GM19193 (cell line): ENCODE data around the gene BABAM2.

Experiments used
- POLR2A ChIP-seq: IDR thresholded peaks from 4 replicates; pipeline ENCODE4 v1.6.1; 2011; ENCODE audit not compliant: insufficient read depth, insufficient read length; ENCODE audit errors: extremely low read depth

BABAM2 gene

DNA sequence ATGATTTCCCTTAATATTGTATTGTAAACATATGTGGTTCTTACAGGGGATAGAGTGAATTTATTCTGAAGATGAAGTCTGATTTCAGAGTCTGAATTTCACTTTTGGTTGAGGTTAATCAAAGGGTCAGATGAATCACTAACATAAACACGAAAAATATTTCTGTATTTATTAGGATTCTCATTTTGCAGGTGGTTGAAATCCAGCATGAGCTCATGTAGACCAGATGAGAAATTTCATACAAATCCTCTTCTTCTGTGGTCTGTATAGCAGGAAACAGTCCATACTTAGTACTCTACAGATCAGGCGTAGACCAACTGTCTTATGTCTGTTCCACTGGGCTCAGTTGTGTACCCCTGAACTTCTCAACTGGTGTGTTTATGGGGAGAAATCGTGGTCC lies 157.8 kb downstream of the BABAM2 start:
- TF ChIP-seq POLR2A, result no peak

DNA sequence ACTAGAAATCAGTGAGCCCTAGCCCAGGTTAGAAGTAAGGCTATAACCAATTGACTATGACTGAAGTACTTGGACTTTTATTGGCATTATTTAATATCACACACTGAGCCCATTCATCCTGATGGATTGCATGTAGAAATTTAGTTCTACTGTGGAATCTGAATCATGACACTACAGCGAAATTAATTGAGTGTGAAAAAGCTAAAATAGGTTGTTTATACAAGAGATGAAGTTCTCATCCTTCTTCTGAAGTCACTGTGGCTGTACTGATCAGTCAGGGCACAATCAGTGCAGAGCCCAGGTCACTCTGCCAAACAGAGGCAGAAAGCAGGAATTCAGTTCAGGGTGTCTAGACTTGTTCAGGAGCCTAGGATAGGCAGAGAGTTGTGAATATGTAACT lies 158.9 kb downstream of the BABAM2 start:
- TF ChIP-seq POLR2A, result no peak

DNA sequence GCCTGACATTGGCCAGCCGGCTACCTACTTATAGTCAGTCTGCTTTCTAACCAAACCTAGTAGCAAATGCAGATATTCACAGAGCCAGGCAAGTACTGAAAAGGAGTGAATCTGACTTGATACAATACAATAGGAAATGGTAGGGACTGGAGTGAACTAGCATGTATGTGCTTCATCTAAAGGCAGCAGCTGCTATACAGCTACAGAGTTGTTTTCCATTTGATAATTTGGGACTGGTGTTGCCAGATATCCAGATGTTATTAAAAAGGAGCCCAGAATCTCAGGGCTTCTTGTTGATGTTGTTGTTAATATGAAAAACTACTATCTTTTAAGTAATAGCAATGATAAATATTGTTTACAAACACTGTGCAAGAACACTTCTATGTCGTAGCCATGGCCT lies 159.4 kb downstream of the BABAM2 start:
- no peak for TF ChIP-seq POLR2A

DNA sequence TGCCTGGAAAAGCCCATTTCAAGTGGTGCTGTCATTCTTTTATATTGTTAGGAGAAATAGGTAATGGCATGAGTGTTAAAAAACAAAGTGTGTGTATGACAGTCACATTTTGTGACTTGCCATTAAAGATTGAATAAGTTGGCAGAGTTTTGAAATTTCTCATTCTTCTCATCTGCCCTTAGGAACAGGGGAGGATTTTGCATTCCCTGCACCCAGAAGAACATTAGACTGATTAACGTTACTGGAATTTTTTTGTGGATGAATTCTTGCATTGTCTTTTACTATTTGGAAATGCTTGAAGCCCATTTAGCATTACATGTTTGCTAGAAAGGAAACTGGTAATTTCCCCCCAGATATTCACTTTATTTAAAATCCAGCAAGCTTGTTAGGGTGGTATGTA lies 162.2 kb downstream of the BABAM2 start:
- no peak for TF ChIP-seq POLR2A

DNA sequence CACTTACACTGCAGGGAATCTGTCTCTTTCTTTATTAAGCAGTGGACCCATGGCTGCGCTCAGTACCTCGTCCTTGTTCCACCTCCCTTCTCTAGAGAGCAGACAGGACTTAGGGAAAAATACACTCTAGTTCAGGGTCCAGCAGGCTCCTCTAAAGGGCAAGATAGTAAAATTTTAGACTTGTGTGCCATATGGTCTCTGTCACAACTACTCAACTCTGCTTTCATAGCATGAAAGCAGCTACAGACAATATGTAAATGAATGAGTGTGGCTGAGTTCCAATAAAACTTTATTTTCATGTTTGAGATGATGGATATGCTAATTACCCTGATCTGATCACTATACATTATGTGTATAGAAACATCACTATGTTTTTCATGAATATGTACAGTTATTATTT lies 163.1 kb downstream of the BABAM2 start:
- no peak for TF ChIP-seq POLR2A

DNA sequence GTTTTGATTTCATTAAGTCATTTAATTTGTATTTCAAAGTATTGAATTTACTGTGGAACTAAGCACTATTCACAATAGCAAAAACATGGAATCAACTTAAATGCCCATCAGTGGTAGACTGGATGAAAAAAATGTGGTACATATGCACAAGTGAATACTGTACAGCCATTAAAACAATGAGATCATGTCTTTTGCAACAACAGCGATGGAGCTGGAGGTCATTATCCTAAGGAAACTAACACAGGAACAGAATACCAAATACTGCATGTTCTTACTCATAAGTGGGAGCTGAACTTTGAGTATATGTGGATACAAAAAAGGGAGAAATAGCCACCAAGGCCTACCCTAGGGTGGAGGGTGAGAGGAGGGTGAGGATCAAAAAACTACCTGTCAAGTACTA lies 164.4 kb downstream of the BABAM2 start:
- no peak for TF ChIP-seq POLR2A

DNA sequence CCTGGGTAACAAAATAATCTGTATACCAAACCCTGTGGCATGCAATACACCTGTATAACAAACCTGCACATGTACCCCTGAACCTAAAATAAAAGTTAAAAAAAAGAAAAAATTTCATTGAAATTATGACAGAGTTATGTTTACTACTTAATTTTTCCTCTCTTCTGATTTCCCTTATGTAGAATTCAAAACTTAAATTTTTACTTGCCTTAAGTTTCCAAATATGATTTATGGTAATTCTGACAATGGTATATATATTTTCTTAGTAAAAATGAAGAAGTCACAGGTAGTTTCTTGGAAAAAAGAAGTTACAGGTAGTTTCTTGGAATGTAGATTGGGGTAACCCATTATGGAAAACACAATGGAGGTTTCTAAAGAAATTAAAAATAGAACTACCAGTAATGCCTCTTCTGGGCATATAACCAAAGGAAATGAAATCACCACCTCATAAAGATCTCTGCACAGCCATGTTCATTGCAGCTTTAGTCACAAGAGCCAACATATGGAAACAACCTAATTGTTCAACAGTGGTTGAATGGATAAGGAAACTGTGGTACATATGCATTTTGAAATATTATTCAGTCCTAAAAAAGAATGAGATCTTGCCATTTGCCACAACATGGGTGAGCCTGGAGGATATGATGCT lies 164.9 kb downstream of the BABAM2 start:
- TF ChIP-seq POLR2A, result no peak

DNA sequence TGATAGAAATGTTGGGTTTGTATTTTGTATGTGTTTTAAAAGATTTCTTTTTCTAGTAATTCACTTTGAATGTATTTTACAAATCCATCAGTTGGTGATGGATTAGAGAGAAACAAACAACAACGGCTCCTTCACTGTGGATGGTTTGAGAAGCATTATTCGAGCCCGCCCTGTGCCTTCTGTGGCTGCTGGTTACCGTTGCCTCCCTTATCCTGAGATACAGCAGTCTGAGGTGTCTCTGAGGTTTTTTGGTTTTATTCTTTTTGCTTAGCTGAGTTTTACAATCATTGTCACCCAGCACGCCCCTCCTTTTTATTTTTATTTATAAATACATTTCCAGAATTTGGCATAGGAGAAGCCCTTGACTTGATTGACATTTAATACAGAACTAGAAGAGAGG lies 168.3 kb downstream of the BABAM2 start:
- no peak for TF ChIP-seq POLR2A

DNA sequence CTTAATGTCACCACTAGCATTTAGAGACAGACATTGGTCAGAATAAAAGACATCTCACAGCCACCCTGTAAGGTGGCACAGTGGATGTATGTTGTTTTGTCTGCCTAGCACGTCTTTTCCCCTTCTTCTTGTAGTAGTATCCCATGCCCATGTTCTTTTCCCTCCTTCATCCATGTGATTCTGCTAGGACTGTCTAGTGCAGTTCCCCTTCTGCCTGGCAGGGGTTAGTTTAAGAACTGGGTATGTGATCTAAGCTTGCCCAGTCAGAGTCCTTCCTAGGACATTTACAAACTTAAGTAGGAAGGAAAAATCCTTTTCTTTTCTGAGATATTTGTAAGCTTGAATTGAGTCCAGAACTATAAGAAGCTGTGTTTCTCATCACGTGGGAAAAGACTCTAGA lies 172.3 kb downstream of the BABAM2 start:
- TF ChIP-seq POLR2A, result no peak

DNA sequence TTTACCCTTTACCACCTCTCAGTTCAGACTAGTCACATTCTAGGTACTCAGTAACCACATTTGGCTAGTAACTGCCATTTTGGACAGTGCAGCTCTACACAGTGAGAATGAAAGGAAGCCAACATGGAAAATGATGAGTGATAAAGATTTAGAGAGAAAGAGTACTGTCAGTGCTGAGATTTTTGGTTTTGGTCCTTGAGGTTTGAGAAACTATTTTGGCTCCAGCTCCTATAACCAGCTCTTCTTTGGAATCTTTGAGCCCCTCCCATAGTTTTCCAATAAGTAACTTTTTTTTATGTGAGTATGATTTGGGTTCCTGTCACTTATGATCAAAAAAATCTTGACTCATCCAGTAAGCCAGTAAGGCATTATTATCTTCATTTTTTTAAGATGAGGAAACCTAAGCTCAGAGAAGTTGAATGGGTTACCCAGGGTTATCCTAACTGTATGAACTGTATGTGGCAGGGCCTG lies 173.0 kb downstream of the BABAM2 start:
- no peak for TF ChIP-seq POLR2A

DNA sequence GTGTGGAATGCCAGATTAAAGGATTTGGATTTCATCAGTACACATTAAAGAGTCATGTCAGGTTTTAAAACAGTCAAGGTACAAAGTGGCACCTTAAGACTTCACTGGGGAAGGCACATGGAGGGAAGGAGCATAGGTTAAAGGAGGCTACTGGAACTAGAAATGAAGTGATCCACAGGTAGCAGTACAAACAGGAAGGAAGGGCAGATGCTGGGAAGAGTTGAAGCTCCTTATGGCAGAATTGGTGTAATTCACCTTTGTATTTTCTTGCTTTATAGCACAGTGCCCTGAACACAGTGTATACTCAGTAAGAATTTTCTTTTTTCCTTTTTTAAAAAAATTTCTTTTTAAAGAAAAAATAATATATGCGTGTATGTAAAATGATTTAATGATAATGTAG lies 177.1 kb downstream of the BABAM2 start:
- TF ChIP-seq POLR2A, result no peak

DNA sequence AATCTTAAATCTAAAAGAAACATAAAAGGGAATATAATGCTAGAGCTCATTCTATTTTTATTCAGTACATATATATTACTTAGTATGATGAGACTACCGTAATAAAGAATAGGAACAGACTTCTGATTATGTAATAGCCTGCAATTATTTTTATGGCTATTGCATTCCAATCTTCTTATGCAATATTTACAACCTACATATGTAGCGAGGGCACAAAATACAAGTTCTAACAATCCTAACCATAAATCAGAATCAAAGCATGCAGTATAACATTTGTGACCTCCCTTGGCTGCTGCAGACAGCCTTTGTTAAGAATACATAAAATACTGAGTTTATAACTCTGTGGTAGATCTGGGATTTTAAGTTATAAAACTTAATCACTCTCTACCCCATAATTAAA lies 177.6 kb downstream of the BABAM2 start:
- TF ChIP-seq POLR2A, result no peak

DNA sequence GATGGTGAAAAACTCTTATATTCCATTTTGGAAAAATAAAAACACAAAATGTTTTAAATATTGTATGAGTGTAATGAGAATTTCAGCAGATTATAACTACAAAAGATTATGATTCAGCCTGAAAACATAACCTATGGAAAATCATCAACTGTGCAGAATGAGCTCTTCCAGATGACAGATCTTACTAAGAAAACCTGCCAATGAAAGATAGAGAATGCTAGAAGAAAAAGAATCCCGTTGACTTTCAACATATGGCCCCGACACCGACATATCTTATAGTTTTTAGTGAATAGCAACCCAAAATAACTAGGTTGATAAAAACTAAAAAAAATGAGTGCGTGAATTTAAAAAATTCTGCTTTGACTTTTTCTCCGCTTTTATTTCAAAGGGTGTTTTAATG lies 178.0 kb downstream of the BABAM2 start:
- no peak for TF ChIP-seq POLR2A

DNA sequence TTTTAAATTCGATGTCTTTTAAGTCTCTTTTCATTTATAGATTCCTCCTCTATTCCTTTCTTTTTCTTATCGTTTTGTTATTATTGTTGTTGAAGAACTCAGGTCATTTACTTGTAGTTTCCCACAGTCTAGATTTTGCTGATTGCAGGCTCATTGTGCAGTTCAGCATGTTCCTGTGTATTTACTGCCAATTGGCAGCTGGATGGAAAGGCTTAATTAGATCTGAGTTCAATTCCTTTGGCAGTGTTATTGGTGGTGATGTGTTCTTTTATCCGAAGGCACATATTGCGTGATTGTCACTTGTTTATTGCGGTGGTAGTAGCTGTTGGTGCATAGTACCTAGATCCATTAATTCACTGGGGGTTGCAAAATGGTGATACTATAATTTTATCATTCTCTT lies 180.7 kb downstream of the BABAM2 start:
- TF ChIP-seq POLR2A, result no peak

DNA sequence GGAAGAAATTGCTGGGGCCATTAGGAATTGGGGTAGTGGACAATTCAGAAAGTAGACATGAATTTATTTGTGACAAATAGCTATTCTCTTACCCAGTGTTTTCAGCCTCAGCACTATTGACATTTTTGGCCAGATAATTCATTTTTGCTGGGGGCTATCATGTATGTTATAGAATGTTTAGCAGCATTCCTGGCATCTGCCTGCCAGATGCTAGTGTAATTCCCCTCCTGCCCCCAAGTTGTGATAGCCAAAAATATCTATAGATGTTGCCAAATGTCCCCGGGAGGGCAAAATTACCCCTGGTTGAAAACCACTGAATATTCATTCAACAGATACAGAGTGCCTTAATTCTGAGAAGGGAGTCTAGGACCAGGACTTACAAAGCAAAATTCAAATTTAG lies 183.6 kb downstream of the BABAM2 start:
- TF ChIP-seq POLR2A, result no peak

DNA sequence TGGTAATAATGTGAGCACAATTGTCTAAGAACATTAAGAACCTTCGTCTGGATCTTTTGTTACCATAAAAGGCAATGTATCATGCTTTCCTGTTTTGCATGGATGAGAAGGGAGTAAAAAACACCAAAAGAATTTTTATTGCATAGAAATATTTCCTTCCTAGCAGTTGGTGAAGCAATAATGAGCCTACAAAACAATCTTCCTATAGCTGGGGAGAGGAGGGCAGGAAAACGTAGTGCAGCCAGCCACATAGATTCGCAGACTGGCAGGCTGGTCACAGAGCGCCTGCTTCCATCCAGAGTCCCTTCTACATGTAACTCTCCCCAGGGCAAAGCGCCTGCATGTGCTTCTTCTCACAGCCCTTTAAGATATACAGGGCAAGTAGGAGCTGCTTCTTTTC lies 190.4 kb downstream of the BABAM2 start:
- TF ChIP-seq POLR2A, result no peak

DNA sequence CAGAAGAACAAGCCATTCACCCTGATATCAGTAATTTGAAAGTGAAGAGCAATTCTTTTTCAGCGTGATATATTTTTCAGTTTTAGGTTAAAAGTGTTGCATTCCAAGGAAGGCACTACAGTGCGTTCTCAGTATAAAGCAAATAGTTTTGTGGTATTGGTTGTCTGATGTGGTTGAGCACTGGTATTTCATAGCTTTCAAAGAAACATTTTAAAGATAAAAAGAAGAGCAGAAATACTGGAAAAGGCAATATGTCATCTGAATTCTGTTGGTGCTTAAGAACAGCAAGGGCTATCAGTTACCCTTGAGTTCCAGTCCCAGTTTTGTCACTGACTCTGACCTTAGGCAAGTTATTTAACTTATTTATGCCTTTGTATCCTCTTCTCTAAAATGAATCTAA lies 191.6 kb downstream of the BABAM2 start:
- TF ChIP-seq POLR2A, result no peak

DNA sequence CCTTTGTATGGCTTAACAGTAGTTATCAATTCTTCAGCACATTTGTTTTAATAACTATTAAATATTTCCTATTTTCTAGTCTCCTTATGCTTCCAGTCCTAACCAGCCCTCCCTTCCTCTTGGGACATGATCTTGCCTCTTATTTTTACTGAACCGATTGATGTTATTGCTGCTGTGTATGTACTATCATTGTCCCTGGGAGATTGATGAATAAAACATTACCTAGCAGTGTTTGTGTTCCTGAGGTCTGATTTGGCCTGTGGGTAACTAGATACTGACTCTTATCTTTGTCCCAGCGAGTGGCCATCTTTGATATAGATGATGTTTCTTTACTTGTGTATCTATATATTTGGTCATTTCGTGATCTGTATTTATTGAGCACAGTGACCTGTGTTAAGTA lies 192.9 kb downstream of the BABAM2 start:
- no peak for TF ChIP-seq POLR2A

DNA sequence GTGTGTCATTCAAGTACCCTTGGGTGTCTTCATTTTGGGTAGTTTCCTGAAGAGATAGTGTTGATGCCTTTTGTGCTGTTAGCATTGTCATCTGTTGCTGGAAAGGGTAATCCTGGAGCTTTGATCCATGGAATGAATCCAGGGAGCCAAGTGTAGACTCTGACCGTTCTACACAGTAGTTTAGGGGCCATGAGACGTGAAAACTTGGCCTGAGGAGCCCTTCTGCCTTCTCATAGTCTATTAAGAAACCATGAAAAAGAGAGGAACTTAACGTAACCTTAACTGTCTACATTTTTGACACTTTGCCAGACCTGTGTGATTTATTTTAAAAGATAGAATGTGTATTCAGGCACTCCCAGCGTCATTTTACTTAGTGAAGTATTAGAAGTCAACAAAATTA lies 194.0 kb downstream of the BABAM2 start:
- TF ChIP-seq POLR2A, result no peak
